GM19351 (cell line): ENCODE results near the gene LRP8.

ENCODE experiments used
- ATAC-seq: cut with Tn5 transposase; IDR thresholded peaks from one replicate; pipeline ENCODE4 v1.9.1; 2021; ENCODE audit warnings: mild to moderate bottlenecking, moderate library complexity; ENCODE audit not compliant: unreplicated experiment

LRP8 gene

GRCh38 chr1:53361541-53361961, 33.7 kb upstream of the LRP8 start:
- no peak for ATAC-seq

DNA sequence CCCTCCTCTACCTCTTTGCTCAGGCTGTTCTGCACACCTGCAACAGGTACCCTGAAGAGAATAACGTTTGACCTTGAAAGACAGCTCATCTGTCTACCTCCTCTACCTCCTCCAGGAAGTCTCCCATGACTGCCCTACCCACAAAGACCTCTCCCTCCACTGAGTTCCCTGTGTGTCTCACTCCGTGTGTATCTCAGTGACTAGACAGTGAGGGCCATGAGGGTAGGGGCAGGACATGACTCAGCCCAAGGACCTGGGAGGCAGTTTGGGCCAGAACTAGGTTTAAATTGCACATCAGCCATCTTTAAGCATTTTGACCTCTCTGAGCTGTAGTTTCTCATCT, 32.0 kb upstream of the LRP8 start:
- ATAC-seq, result no peak

GRCh38 chr1:53359225-53359933, 31.5 kb upstream of the LRP8 start:
- ATAC-seq, result no peak

DNA sequence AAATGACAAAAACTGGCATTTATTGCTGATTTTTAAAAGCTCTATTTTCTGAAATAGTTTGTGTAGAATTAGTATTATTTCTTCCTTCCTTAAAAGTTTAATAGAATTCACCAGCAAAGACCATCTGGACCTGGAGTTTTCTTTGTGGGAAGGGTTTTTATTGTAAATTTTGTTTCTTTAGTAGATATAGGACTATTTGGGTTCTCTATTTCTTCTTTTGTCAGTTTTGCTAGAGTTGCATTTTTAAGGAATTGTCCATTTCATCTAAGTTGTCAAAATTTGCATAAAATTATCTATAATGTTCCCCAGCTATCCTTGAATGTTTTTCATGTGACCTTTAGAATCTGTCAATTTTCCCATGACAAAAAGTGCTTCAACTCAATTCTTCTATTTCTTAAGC, 28.8 kb upstream of the LRP8 start:
- ATAC-seq, result no peak

- no peak for ATAC-seq
These were observed 26.2 kb upstream of the LRP8 start for GRCh38 chr1:53354119-53354518.

DNA sequence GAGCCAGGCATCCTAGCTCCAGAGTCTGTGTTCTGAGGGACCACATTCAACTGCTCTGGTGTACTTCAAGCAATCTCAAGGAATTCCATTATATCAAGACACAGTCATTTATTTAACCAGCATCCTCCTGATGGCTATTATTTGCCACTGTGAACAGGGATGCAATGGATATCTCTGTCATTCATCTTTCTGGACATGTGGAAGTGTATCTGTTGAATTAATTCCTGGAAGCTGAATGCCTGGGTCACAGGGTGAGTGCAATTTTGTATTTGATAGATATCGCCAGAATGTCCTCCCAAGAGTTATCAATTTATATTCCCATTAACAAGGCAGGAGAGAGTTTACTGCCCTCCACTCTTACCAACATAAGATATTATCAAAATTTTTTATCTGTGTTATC, 24.7 kb upstream of the LRP8 start:
- ATAC-seq, result no peak

DNA sequence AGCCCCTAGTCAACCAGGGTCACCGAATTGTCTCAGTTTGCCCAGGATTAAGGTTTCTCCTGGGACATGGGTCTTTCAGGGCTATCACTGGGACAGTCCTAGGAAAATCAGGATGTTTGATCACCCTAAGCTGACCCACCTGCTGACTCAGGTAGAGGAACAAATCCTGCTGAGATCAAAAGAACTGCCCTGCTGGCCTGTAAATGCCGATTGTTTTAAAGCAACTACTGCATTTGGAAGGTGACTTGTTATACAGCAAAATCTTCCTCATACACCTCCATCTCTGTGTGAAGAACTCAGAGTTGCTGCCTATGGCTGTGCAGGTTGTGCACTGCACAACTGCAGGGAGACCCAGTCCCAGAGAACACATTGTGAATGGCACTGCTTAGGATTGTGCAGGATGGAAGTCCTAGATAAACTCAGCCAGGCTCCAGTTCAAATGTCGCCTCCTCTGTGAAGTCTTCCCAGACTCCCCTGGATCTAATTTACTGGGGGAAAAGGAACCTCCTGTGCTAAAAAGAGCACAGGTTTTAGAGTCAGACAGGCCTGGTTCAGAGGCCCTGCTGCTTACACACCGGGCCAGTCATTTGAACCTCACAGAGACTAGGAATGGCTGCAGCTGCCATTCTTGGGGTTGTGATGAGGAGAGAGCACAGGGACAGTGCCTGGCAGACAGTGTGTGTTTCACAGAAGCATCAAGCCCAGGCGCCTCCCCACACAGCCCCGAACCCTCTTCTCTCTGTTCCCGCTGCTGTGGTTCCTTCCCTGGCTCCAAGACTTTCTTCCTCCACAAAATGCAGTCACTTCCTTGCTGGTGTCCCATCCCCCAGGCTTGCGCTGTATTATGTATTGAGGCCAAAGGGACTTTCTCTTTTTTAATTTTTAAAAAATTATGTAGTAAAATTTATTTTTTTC, 23.2 kb upstream of the LRP8 start:
- ATAC-seq, result no peak

DNA sequence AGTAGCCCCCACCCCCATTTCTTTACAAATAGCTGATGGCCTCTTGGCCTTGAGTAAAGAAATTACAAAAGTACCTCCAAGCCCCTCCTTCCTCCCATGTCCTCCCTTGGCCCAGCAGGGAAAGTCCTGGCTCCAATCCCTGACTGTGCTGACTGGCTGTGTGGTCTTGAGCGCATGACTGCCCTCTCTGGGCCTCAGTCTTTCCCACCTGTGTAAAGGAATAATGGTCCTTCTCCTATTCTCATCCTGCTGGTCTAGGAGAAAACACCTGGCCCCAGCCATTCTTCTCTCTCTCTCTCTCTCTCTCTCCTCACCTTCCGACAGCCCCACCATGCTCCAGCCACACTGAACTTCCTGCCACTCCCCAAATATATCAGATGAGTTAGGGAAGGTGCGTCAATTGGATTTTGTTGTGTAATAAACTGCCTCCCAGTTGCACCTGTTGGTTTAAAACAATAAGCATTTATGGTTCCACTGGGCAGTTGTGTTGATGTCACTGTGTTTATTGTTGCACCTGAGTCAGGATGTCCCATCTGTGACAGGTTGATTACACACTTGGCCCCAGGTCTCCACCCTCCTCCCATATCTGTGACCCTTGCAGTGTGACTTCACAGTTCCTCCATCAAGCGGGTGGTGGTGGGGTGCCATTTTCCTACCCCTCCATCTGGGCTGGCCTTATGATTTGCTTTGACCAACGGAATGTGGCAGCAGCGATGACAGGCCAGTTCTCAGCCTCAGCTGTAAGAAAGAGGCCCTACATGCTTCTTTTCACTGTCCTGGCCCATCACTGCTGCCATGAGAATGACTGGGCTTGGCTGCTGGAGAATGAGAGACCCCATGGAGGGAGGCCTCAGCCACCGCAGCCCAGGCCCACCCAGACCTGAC, 22.3 kb upstream of the LRP8 start:
- ATAC-seq, result no peak

DNA sequence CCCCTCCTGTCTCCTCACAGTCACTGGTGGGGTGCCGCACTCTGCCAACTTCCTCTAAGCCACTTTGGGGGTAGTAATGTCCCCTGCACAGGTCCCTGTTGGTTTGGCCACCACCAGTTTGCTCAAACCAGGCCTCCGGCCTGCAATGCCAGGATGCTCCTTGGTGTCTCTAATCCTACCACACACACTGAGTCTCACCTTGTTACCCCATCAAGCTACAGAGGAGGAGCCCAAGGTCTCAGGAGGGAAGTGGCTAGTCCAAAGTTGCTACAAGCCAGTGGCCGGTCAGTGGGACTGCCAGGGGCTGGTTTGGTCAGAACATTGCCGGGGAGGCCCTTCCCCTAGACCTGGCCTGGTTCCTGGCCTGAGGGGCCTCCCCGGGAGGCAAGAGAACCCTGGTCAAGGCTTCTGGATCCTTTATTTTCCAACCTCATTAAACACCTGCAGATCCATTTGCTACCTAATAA, 21.5 kb upstream of the LRP8 start:
- no peak for ATAC-seq

GRCh38 chr1:53348486-53349368, 20.9 kb upstream of the LRP8 start:
- no peak for ATAC-seq

DNA sequence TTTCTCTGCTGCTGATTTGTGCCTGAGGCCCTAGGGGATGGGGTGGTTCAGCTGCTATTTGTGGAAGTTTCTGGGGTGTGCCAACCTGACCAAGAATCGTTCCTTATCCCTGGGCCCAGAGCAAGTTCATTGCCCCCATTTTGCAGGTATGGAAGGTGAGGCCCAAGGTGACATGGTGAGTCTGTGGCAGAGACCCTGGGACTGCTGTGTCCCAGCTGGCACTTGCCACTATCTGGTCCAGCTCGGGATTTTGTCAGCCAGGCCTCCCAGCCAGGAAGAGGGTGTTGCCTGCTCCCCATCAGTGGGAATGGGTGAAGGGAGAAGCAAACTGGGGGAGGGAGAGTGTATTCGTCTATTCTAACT, 18.9 kb upstream of the LRP8 start:
- ATAC-seq, result no peak

DNA sequence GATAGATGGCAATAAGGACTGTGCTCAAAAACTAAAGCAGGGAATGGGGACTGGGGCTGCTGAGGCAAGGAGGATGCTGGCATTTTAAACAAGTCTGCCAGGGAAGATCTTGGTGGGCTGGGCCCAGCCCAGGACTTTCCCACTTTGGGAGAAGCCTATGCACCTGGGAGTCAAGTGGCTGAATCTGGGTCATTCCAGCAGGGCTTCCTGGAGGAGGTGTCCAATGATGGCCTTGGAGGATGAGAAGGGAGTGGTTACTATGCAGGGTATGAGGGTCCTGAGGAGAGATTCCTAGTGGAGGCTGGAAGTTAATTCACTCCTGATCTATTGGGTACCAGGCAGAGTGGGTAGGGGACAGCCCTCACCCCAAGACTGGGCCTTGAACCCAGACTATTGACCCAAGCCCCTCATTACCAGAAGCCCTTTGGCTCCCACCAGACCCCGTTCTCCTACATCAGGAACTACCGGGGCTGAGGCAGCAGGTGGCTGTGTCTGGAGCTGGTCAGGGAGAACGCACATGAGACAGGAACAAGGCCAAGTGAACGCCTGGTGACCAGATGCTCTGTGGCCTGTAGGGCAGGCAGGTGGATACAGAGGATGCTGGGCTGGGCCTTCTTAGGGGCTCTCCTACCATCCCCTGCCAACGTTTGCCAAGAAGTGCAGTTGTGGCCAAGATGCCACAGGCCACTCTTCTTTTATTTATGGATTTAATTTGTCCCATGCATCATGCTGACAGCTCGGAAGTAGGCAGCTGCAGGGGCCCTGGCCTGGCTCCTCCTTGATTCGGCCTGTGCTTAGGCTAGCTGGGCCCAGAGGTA, 18.3 kb upstream of the LRP8 start:
- no peak for ATAC-seq

GRCh38 chr1:53344921-53345838, 17.3 kb upstream of the LRP8 start:
- peak; percentile 92 for ATAC-seq

DNA sequence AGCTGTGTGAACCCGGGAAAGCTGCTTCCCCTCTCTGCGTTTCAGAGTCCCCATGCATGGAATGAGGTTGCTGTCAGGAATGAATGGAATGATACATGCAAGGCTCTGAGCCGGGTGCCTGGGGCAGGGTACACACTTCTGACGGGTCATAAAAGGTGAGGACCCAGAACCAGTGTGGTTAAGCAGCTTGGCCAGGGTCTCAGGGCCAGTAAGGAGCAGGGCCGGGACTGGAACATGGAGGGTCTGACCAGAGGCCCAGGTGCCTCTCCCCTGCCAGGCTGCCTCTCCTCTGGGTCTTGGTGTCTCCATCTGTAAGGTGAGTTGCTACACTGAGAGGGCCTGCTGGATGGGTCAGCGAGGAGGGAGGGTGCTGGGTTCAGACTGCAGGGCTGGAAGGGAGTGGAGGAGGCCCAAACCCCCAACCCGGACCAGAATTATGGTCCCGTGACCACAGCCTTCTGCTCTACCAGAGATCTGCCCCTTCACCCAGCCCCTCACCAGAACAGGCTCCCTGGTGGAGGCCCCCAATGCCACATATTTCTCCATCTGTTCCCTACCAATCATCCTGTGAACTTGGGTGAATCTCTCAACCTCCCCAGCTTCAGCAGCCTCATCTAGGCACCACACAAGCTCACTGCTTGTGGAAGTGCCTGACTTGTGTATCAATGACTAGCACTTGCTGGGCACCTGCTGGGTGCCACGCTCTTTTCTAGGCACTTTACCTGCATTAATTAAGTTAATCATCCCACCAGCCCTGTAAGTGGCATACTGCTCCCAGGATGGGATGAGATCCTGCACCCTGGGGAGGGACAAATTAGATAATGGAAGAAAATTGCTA, 16.2 kb upstream of the LRP8 start:
- no peak for ATAC-seq

GRCh38 chr1:53342735-53343470, 15.0 kb upstream of the LRP8 start:
- no peak for ATAC-seq

DNA sequence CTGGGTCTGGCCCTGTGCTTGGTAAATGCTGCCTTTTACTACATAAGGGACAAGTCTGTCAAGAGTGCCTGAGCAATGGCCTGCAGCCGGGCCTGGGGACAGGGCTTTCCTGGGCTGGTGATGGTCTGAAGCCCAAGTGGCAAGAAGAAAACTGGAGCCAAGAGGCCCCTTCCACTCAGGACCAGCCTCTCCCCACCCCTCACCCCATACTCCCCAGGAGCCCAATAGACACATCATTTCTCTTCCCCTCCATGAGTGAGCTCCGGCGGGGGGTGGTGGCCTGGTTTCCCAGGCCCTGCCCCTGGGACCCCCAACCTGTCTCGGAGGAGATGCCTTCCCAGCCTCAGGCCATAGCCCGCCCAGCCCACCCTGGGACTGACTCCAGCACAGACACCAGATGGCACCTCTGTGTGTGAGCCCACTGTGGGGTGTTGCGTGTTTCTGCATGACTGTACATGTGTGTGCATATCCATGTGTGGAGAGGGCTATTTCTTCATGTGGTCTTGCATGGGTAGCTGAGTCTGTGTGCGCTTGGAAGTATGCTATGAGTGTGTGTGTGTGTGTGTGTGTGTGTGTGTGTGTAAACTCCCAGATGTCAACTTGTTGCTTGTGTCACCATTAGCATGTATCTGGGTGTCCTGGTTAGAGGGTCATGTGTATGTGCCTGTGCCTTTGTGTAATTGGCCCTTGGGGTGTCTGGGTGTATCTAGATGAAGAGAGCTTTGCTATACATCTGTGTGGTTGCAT, 14.3 kb upstream of the LRP8 start:
- no peak for ATAC-seq
